GM15510 (cell line): ENCODE data around the gene NDUFV2.

Experiments used
- POLR2A ChIP-seq: IDR thresholded peaks from 3 replicates; pipeline ENCODE4 v1.6.1; 2011; ENCODE audit warnings: borderline replicate concordance; ENCODE audit not compliant: insufficient read length; ENCODE audit errors: extremely low read depth

NDUFV2 gene

GRCh38 chr18:9086015-9086414, 16.5 kb upstream of the NDUFV2 start:
- no peak for TF ChIP-seq POLR2A

- TF ChIP-seq POLR2A = no peak
These were observed 15.9 kb upstream of the NDUFV2 start for GRCh38 chr18:9086624-9087023.

GRCh38 chr18:9087144-9087543, 15.4 kb upstream of the NDUFV2 start:
- TF ChIP-seq POLR2A = no peak

GRCh38 chr18:9088252-9088651, 14.2 kb upstream of the NDUFV2 start:
- TF ChIP-seq POLR2A = no peak

- no peak for TF ChIP-seq POLR2A
These were observed 11.9 kb upstream of the NDUFV2 start for GRCh38 chr18:9090578-9090977.

- TF ChIP-seq POLR2A = no peak
These were observed 11.4 kb upstream of the NDUFV2 start for GRCh38 chr18:9091066-9091476.

GRCh38 chr18:9092665-9093064, 9.8 kb upstream of the NDUFV2 start:
- TF ChIP-seq POLR2A = no peak

GRCh38 chr18:9094307-9095226, 7.9 kb upstream of the NDUFV2 start:
- no peak for TF ChIP-seq POLR2A

GRCh38 chr18:9095297-9096006, 7.0 kb upstream of the NDUFV2 start:
- TF ChIP-seq POLR2A = peak; percentile 47

- TF ChIP-seq POLR2A = no peak
These were observed 6.5 kb upstream of the NDUFV2 start for GRCh38 chr18:9096007-9096371.

GRCh38 chr18:9096685-9097084, 5.8 kb upstream of the NDUFV2 start:
- no peak for TF ChIP-seq POLR2A

GRCh38 chr18:9097349-9097748, 5.2 kb upstream of the NDUFV2 start:
- no peak for TF ChIP-seq POLR2A

GRCh38 chr18:9100796-9101195, 1.7 kb upstream of the NDUFV2 start:
- TF ChIP-seq POLR2A = no peak

- TF ChIP-seq POLR2A = no peak
These were observed 580 bp upstream of the NDUFV2 start for GRCh38 chr18:9101730-9102507.

GRCh38 chr18:9103376-9103873, 926 bp downstream of the NDUFV2 start:
- no peak for TF ChIP-seq POLR2A
